ENCODE results near the gene BAG2.

The BAG2 gene

DNA sequence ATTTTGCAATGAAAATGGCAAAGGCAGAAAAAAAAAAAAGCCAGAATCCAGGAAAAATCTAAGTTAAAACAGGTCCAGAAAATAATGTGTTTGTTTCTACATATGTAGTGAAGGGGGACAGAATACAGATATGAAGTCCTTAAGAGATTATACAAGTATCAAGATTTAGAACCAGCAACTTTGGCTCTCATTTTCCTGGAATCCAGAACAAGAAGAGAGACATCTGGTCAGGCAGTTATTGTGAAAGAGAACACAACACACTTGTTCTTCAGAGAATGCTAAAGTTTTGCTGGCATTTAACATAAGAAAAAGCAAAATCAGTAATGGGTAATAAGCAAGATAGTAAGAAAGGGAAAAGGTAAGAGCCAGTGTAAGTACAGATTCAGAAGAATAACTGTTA, 21.1 kb downstream of the BAG2 start:
- no peak for TF ChIP-seq CTCF (conservative IDR thresholded peaks at IDR 0.05; ENCODE audit: low read depth, low read length)
- DNase-seq (ENCODE audit: low read depth): no peak
- no peak overlapping the region for H3K4me3 ChIP-seq (ENCODE audit: low read length)

DNA sequence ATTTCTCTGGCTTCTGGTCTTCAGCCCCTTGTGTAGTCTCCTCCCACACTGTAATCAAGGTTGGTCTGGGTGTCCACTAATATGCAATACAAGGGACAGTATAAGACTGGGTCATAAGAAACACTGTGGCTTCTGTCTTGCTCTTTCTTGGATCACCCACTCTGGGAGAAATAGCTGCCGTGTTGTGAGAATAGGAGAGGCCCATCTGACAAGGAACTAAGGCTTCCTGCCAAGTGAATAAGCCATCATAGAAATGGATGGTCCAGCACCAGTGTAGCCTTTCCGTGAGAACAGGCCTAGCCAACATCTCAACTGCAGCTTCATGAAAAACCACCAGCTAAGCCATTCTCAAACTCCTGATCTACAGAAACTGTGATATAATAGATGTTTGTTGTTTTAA, 23.3 kb downstream of the BAG2 start:
- no peak for DNase-seq (ENCODE audit: low read depth)
- TF ChIP-seq CTCF (conservative IDR thresholded peaks at IDR 0.05; ENCODE audit: low read depth, low read length): no peak
- H3K4me3 ChIP-seq (ENCODE audit: low read length): no peak overlapping the region

GRCh38 chr6:57198926-57199636, 27.0 kb downstream of the BAG2 start:
- H3K4me3 ChIP-seq (ENCODE audit: low read length): no peak overlapping the region
- DNase-seq (ENCODE audit: low read depth): no peak
- TF ChIP-seq CTCF (conservative IDR thresholded peaks at IDR 0.05; ENCODE audit: low read depth, low read length): no peak

DNA sequence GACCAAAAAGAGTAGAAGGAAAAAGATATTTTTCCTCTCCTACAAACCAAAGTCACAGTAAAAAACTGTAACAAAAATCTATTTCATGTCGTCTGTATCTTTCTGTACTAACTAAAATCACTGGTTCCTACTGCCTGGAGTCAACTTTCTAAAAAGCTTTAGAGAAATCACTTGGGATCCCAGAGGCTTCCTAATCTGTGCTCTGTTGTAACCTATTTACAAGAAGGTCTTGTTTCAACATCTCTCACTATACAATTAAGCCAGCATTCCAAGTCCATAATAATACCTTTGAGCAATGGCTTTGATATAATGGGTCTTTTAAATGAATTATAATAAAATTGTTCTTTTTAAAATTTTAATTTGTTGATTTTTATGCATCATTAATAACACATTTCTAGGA, 29.6 kb downstream of the BAG2 start:
- no peak for TF ChIP-seq CTCF (conservative IDR thresholded peaks at IDR 0.05; ENCODE audit: low read depth, low read length)
- no peak overlapping the region for H3K4me3 ChIP-seq (ENCODE audit: low read length)
- DNase-seq (ENCODE audit: low read depth): no peak

- no peak for DNase-seq (ENCODE audit: low read depth)
- TF ChIP-seq CTCF (conservative IDR thresholded peaks at IDR 0.05; ENCODE audit: low read depth, low read length): no peak
- H3K4me3 ChIP-seq (ENCODE audit: low read length): no peak overlapping the region
These were observed 33.6 kb downstream of the BAG2 start for GRCh38 chr6:57205550-57206328.

GRCh38 chr6:57207141-57207540, 35.0 kb downstream of the BAG2 start:
- DNase-seq (ENCODE audit: low read depth): peak; percentile 88
- no peak for TF ChIP-seq CTCF (conservative IDR thresholded peaks at IDR 0.05; ENCODE audit: low read depth, low read length)
- H3K4me3 ChIP-seq (ENCODE audit: low read length): no peak overlapping the region

DNA sequence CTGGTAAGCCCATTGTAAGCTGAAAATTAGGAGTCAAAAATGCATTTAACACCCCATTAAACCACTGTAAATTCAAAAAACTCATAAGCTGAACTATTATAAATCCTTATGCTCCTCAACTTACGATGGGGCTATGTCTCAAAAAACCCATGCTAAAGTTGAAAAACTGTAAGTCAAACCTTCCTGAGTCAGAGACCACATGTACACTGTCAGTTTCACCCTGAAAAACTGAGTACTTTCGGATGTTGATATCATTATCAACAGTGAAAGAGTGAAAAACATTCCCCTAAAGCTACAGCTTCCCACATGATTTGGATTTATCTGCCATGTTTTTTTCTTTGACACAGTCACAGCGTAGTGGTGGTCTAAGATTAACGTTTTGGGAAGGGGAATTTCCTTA, 35.7 kb downstream of the BAG2 start:
- TF ChIP-seq CTCF (conservative IDR thresholded peaks at IDR 0.05; ENCODE audit: low read depth, low read length): no peak
- DNase-seq (ENCODE audit: low read depth): no peak

More for the DNA sequence above, 35.7 kb downstream of the BAG2 start:
- no peak overlapping the region for H3K4me3 ChIP-seq (ENCODE audit: low read length)
